GM10266 (cell line): ENCODE results near the gene DBH.

ENCODE experiments used
- DNase-seq: peaks from one replicate; pipeline ENCODE4 v3.0.0; 2012; ENCODE audit errors: extremely low spot score
- TF ChIP-seq, protein P1 (sequence below): IDR thresholded peaks from 2 replicates; pipeline ENCODE4 v1.5.1; 2012; ENCODE audit warnings: mild to moderate bottlenecking, low read depth; ENCODE audit not compliant: control insufficient read depth, insufficient read depth; ENCODE audit errors: missing control alignments

The DBH gene

DNA sequence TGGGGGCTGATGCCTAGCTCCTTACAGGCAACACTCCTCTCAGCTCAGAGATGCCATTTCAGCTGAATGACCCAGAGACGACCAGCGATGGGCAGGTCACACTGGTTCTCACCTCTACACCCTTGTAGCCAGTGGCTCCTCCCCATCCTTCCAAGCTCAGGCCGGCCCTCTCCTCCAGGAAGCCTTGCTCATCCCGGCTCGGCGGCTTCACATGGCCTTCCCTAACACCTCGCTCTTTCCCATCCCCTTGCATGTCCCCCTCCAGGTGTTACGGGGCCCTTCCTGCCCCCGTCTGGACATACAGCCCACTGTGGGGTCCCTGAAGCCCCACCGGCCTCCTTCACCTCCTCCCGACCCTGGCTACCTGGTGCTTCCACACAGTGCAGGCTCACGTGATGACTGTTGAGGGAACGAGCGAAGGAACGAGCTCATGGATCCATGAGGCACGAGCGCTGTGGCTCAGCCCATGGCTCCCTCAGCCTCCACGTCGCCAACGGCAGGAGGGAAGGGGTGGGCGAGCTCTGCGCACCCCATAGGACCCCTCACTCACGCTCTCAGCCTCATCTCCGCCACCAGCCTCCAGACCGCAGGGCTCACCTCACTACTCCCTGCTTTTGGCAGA is 56.3 kb downstream of the DBH start:
- TF ChIP-seq, protein P1, sequence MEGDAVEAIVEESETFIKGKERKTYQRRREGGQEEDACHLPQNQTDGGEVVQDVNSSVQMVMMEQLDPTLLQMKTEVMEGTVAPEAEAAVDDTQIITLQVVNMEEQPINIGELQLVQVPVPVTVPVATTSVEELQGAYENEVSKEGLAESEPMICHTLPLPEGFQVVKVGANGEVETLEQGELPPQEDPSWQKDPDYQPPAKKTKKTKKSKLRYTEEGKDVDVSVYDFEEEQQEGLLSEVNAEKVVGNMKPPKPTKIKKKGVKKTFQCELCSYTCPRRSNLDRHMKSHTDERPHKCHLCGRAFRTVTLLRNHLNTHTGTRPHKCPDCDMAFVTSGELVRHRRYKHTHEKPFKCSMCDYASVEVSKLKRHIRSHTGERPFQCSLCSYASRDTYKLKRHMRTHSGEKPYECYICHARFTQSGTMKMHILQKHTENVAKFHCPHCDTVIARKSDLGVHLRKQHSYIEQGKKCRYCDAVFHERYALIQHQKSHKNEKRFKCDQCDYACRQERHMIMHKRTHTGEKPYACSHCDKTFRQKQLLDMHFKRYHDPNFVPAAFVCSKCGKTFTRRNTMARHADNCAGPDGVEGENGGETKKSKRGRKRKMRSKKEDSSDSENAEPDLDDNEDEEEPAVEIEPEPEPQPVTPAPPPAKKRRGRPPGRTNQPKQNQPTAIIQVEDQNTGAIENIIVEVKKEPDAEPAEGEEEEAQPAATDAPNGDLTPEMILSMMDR = no peak
- DNase-seq = no peak

DNA sequence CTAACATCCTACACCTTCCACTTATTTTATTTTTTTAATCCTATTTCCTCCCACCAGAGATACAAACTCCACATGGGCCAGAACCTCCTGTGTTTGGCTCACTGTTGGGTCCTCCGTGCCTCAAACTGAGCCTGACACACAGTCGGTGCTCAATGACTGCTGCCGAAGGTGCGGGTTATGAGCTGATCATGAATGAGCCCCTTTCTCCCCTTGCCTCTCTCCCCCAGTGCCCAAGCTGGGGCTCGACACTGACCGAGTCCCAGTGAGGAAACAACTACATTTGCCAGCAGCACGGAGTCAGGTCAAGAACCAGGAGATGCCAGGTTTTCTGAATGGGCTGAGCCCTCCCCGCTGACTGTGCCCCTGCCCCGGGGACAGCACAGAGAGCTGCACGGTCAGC is 57.0 kb downstream of the DBH start:
- TF ChIP-seq, protein P1 = no peak
- DNase-seq = no peak

DNA sequence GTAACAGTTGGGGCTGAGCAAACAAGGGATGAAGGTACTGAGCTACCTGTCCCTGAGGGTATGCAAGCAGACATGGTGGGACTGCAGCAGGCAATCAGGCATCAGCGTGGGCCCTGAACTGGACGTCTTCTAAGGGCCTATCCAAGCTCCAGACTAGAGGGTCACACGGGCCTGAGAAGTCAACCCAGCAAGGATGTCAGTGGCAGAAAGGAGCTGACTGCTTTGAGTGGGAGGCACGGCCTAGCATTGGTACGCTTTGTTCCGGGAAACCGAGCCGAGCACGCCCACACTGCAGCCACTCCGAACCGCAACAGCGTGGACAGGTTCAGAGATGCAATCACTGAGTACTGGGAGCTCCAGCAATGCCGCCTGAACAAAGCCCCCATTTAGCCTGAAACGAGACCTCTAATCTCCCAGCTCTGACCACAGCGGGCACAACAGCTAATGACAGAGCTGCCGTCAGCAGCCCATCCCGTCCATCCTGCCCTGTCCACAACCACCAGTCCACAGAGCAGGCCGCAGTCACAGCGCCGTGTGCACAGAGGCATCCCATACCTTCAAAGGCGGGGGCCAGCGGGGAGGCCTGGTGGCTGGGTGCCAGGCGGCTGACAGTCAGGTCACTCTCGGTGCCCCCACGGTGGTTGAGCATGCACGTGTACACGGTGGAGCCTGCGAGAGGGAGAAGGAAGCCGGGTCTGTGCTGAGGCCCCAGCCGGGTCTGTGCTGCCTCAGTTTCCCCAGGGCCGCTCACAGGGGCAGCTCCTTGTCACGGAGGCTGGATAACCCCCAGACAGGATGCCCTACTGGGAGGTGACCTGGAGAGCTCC is 57.8 kb downstream of the DBH start:
- no peak for DNase-seq
- TF ChIP-seq, protein P1 = no peak

DNA sequence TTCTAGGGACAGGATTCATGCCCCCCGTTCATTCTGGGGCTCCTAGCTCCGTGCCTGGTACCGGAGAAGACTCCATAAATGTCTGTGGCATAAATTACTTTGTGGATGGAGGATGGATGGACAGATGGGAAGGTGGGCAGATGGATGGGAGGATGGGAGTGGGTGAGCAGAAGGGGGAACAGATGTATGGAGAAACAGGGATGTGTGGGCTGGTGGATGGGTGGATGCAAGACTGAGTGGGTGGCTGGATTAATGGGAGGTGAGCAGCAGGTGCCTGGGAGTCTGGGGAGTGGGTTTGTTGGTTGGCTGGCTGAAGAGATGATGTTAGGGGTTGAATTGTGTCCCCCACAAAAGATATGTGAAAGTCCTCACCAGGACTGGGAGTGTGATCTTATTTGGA is 58.5 kb downstream of the DBH start:
- TF ChIP-seq, protein P1 = no peak
- no peak for DNase-seq

DNA sequence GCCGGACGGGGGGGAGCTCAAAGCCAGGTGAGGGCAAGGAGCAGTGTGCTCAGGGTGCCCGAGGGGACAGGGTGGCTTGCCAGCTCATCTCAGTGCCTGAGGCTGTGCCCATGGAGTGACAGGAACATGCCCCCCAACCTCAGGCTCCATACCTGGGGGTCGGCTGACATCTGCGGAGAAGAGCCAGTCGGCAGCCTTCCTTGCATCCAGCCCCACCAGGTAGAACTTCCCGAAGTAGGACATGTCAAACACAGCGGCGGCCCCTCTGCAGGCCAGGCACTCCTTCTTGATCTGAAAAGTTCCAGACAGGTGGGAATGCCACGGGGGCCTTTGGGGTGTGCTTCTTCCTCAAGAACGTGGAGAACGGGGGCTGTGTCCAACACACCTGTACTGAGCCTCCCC is 59.9 kb downstream of the DBH start:
- DNase-seq = no peak
- TF ChIP-seq, protein P1 = no peak

DNA sequence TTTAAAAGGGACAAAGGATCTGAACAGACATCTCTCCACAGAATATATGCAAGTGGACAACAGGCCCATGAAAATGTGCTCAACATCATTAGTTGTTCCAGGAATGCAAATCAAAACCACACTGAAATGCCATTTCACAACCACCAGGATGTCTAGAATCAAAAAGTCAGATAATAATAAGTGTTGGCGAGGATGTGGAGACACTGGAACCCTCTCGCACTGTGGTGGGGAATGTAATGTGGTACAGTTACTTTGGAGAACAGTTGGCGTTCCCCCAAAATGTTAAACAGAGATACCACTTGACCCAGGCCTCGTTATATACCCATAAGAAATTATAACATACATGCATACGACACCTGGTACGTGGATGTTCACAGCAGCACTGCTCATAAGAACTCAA is 63.4 kb downstream of the DBH start:
- DNase-seq = no peak
- TF ChIP-seq, protein P1 = no peak

DNA sequence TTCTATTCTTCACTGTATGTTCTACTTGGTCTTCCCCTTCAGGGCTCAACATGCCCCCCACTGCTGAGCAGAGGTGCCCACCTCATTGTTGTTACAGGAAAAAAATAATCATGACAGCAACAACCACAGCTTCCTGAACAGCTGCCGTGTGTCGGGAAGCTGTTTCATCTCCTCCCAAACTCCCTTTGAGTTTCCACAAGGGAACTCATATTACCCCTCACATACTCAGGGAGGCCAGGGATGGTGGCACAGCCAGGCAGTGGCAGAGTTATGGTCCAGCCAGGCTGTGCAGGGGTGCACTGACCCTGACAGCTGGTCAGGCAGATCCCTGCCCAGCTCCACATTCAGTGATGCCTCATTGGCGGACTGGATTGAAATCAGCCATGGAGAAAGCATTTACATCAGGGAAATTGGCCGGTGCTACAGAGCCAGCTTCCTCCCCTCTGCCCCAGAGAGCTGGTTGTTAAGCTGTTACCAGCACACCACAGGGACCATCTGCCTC is 64.7 kb downstream of the DBH start:
- DNase-seq = no peak
- TF ChIP-seq, protein P1 = no peak
